Keratinocyte (primary cell): Measurements from ENCODE around the gene CENPU. TPM values are rescaled to one million over a fixed set of nuclear protein-coding genes. Genes with fewer than 3 reads are reported as not detected.

Experiments
- DNase-seq: peaks from one replicate; pipeline ENCODE4 v3.0.0-alpha.2; 2011; ENCODE audit warnings: low read depth, missing footprints, low spot score
- FAIRE-seq: peaks from 2 replicates; lab custom pipeline; 2011; peaks lifted over from hg19 to GRCh38; lab: Jason Lieb, UNC
- H2AFZ ChIP-seq: 2 replicates; pipeline ENCODE4 v1.6.0; 2012; ENCODE audit warnings: low read length, control low read depth, inconsistent platforms; ENCODE audit not compliant: control insufficient read depth
- H3K27ac ChIP-seq: 2 replicates; pipeline ENCODE4 v1.5.1; 2011; ENCODE audit warnings: low read length; ENCODE audit not compliant: control insufficient read depth, insufficient read depth
- H3K27me3 ChIP-seq: 3 replicates; pipeline ENCODE4 v1.6.0; 2011; ENCODE audit warnings: low read length; ENCODE audit not compliant: control insufficient read depth, insufficient read depth; ENCODE audit errors: extremely low read depth
- H3K36me3 ChIP-seq, 2 experiments: 2 replicates in 1 of 2; 3 replicates in 1 of 2; pipeline ENCODE4 v1.5.1; 2011; ENCODE audit warnings: low read length in 2 of 2, mild to moderate bottlenecking in 1 of 2; ENCODE audit not compliant: control insufficient read depth in 2 of 2, insufficient read depth in 2 of 2; ENCODE audit errors: extremely low read depth in 1 of 2
- H3K4me1 ChIP-seq: 3 replicates; pipeline ENCODE4 v1.5.1; 2011; ENCODE audit warnings: low read length; ENCODE audit not compliant: control insufficient read depth, insufficient read depth; ENCODE audit errors: extremely low read depth
- H3K4me2 ChIP-seq: 3 replicates; pipeline ENCODE4 v1.6.0; 2011; ENCODE audit warnings: low read depth, low read length; ENCODE audit not compliant: control insufficient read depth, insufficient read depth; ENCODE audit errors: extremely low read depth
- H3K4me3 ChIP-seq, 3 experiments: fragments of 200-600 bp in 1 of 3; sonication (generic) in 1 of 3; 2 replicates in 2 of 3; 3 replicates in 1 of 3; pipeline ENCODE4 v1.5.1; 2011 to 2016; ENCODE audit warnings: low read length in 3 of 3, mild to moderate bottlenecking in 3 of 3, control low read depth in 2 of 3, inconsistent platforms in 1 of 3, low read depth in 1 of 3, mixed read lengths in 1 of 3, mixed run types in 1 of 3, moderate library complexity in 1 of 3; ENCODE audit not compliant: control insufficient read depth in 2 of 3, insufficient read depth in 2 of 3; ENCODE audit errors: extremely low read depth in 1 of 3
- H3K79me2 ChIP-seq: 2 replicates; pipeline ENCODE4 v1.6.0; 2012; ENCODE audit warnings: low read length; ENCODE audit not compliant: control insufficient read depth, insufficient read depth
- H3K9ac ChIP-seq: 3 replicates; pipeline ENCODE4 v1.6.0; 2011; ENCODE audit warnings: low read length; ENCODE audit not compliant: control insufficient read depth, insufficient read depth; ENCODE audit errors: extremely low read depth
- H3K9me1 ChIP-seq: 3 replicates; pipeline ENCODE4 v1.6.0; 2011; ENCODE audit warnings: low read length; ENCODE audit not compliant: control insufficient read depth, insufficient read depth; ENCODE audit errors: extremely low read depth
- H3K9me3 ChIP-seq: 2 replicates; pipeline ENCODE4 v1.5.1; 2012; ENCODE audit warnings: low read depth, low read length; ENCODE audit not compliant: control insufficient read depth
- H4K20me1 ChIP-seq: 3 replicates; pipeline ENCODE4 v1.6.0; 2011; ENCODE audit warnings: low read length; ENCODE audit not compliant: control insufficient read depth, insufficient read depth; ENCODE audit errors: extremely low read depth
- EZH2 ChIP-seq: IDR thresholded peaks from one replicate; pipeline ENCODE4 v1.6.1; 2012; ENCODE audit warnings: inconsistent platforms, mild to moderate bottlenecking, low read length, moderate library complexity
- dilution Hi-C: fragments of 300-500 bp; cut with MboI; formaldehyde crosslinking; loops from one replicate; pipeline ENCODE4 v1.7.0; 2020; ENCODE audit warnings: low sequenced_read_pairs; ENCODE audit not compliant: extremely low pct_ligation_motif_present
- polyA plus RNA-seq, 5 experiments: library from polyadenylated mRNA; depleted of rRNA in 3 of 5; stranded (reverse) in 3 of 5; stranded (forward) in 1 of 5; unstranded in 1 of 5; fragments of >200 nt; gene quantifications; 1 replicate in 1 of 5; 2 replicates in 3 of 5; 3 replicates in 1 of 5; pipeline versions ENCODE4 v1.2.1 to v1.2.3, GENCODE V29; 2011 to 2012; ENCODE audit warnings: missing spikeins in 2 of 5, low read depth in 1 of 5, low replicate concordance in 1 of 5
- TF ChIP-seq, protein P1 (sequence below), 3 experiments: IDR thresholded peaks in 1 of 3; conservative IDR thresholded peaks in 1 of 3; optimal IDR thresholded peaks in 1 of 3; 2 replicates in 2 of 3; 3 replicates in 1 of 3; pipeline versions ENCODE3 to v1.5.1; 2011; ENCODE audit warnings: low read length in 3 of 3, mild to moderate bottlenecking in 3 of 3, moderate library complexity in 2 of 3, control low read depth in 1 of 3, inconsistent platforms in 1 of 3; ENCODE audit not compliant: insufficient read depth in 2 of 3; ENCODE audit errors: extremely low read depth in 1 of 3

The CENPU gene
- polyA plus RNA-seq, 1 donor (not counting 4 experiments of a cell fraction or from before 2014, with no cell fraction given): 12.5 TPM

DNA sequence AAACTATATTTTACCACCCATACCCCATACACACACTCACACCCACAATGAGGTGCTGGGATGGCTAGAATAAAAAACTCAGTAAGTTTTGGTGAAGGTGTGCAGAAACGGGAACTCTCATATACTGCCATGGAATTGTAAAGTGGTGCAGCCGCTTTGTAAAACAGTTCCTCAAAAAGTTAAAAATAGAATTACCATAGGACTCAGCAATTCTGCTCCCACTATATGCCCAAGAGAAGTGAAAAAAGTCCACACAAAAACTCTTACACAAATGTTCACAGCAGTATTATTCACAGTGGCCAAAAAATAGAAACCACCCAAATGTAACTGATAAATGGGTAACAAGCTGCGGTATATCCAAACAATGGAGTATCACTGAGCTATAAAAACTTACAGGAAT lies 6.5 kb downstream of the CENPU start:
- peaks cover 29% of the 10 kb centered on the region for H3K4me1 ChIP-seq
- peaks cover 3 to 7% of the 10 kb centered on the region in 2 experiments for H3K36me3 ChIP-seq
- H3K9me3 ChIP-seq: no peaks in the 10 kb centered on the region
- no peak for FAIRE-seq
- dilution Hi-C loops: no loop called here
- H2AFZ ChIP-seq: no peak overlapping the region
- no peak overlapping the region for H3K4me2 ChIP-seq
- H3K9me1 ChIP-seq: no peaks in the 10 kb centered on the region
- DNase-seq: no peak
- no peak overlapping the region for H3K9ac ChIP-seq
- H4K20me1 ChIP-seq: no peaks in the 10 kb centered on the region
- peaks cover 29% of the 10 kb centered on the region for H3K79me2 ChIP-seq
- H3K27ac ChIP-seq: no peak overlapping the region
- no peaks in the 10 kb centered on the region for H3K27me3 ChIP-seq
- no peak overlapping the region for H3K4me3 ChIP-seq
- no peak for TF ChIP-seq EZH2
- TF ChIP-seq, protein P1, sequence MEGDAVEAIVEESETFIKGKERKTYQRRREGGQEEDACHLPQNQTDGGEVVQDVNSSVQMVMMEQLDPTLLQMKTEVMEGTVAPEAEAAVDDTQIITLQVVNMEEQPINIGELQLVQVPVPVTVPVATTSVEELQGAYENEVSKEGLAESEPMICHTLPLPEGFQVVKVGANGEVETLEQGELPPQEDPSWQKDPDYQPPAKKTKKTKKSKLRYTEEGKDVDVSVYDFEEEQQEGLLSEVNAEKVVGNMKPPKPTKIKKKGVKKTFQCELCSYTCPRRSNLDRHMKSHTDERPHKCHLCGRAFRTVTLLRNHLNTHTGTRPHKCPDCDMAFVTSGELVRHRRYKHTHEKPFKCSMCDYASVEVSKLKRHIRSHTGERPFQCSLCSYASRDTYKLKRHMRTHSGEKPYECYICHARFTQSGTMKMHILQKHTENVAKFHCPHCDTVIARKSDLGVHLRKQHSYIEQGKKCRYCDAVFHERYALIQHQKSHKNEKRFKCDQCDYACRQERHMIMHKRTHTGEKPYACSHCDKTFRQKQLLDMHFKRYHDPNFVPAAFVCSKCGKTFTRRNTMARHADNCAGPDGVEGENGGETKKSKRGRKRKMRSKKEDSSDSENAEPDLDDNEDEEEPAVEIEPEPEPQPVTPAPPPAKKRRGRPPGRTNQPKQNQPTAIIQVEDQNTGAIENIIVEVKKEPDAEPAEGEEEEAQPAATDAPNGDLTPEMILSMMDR (optimal IDR thresholded peaks at IDR 0.05 in 1 of 3, IDR thresholded peaks at IDR 0.05 in 1 of 3, conservative IDR thresholded peaks at IDR 0.05 in 1 of 3; ENCODE audit: extremely low read depth in 1 of 3, insufficient read depth in 2 of 3, low read length in 3 of 3): no peak

DNA sequence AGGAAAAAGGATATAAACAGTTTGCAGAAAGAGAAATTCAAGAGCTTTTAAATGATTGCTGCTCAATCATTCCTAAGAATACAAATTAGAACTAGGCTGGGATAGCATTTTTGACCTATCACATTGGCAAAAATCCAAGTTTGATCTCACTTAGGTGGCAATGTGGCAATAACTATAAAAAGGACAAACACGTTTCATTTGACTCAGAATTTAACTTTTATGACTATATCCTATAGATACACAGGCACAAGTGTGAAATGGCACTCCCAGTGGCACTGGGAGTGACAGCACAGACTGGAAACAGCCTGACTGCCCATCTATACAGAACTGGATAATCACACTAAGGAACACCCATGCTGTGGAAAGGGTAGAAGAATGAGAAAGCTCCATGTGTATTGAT lies 11.1 kb downstream of the CENPU start:
- Histone ChIP-seq H3K9me3 (no peaks in the 10 kb centered on the region), H3K4me2 (no peak overlapping the region), H3K4me3 (no peak overlapping the region), H3K27me3 (no peaks in the 10 kb centered on the region), H3K27ac (no peak overlapping the region), H4K20me1 (no peaks in the 10 kb centered on the region), H3K9me1 (no peaks in the 10 kb centered on the region), H3K4me1 (no peaks in the 10 kb centered on the region), H3K9ac (no peak overlapping the region), H3K36me3 (peaks cover 4 to 7% of the 10 kb centered on the region in 2 experiments), H2AFZ (no peak overlapping the region), H3K79me2 (peaks cover 14% of the 10 kb centered on the region)
- dilution Hi-C loops: no loop called here
- DNase-seq: no peak
- TF ChIP-seq, protein P1 (optimal IDR thresholded peaks at IDR 0.05 in 1 of 3, IDR thresholded peaks at IDR 0.05 in 1 of 3, conservative IDR thresholded peaks at IDR 0.05 in 1 of 3; ENCODE audit: extremely low read depth in 1 of 3, insufficient read depth in 2 of 3, low read length in 3 of 3): peak in 1 of 3 experiments; percentile 30
- TF ChIP-seq EZH2: no peak
- FAIRE-seq: no peak
